ENCODE measurements around the gene KAZN. TPM values are rescaled to one million over a fixed set of nuclear protein-coding genes. Genes with fewer than 3 reads are reported as not detected.

Gene KAZN
- total RNA-seq, 1 donor from 2014 or later, result 9.4 TPM

GRCh38 chr1:15110128-15110866 lies 511.8 kb downstream of the KAZN start:
- H3K4me3 ChIP-seq (ENCODE audit: insufficient read depth, low read depth, low read length), result no peak overlapping the region
- H4K20me1 ChIP-seq (ENCODE audit: insufficient read depth, low read length), result no peaks in the 10 kb centered on the region
- H3K9me3 ChIP-seq (ENCODE audit: insufficient read depth, low read depth, low read length), result no peaks in the 10 kb centered on the region
- no peak overlapping the region for H3K4me2 ChIP-seq (ENCODE audit: low read length)
- H3K36me3 Mint-ChIP-seq (ENCODE audit: low read depth, unreplicated experiment), result no peaks in the 10 kb centered on the region
- H3K27ac ChIP-seq (ENCODE audit: low read depth, low read length), result no peak overlapping the region
- no peaks in the 10 kb centered on the region for H3K27me3 ChIP-seq (ENCODE audit: insufficient read depth, low read length)
- H3K4me1 ChIP-seq (ENCODE audit: insufficient read depth, low read length), result no peaks in the 10 kb centered on the region
- H3K4me1 Mint-ChIP-seq (ENCODE audit: low read depth, unreplicated experiment), result no peaks in the 10 kb centered on the region
- no peak for TF ChIP-seq EZH2 (IDR thresholded peaks at IDR 0.05; ENCODE audit: insufficient read depth, low read length)
- TF ChIP-seq, protein P1, sequence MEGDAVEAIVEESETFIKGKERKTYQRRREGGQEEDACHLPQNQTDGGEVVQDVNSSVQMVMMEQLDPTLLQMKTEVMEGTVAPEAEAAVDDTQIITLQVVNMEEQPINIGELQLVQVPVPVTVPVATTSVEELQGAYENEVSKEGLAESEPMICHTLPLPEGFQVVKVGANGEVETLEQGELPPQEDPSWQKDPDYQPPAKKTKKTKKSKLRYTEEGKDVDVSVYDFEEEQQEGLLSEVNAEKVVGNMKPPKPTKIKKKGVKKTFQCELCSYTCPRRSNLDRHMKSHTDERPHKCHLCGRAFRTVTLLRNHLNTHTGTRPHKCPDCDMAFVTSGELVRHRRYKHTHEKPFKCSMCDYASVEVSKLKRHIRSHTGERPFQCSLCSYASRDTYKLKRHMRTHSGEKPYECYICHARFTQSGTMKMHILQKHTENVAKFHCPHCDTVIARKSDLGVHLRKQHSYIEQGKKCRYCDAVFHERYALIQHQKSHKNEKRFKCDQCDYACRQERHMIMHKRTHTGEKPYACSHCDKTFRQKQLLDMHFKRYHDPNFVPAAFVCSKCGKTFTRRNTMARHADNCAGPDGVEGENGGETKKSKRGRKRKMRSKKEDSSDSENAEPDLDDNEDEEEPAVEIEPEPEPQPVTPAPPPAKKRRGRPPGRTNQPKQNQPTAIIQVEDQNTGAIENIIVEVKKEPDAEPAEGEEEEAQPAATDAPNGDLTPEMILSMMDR (IDR thresholded peaks at IDR 0.05; ENCODE audit: insufficient read depth, low read depth, low read length), result no peak
- no peaks in the 10 kb centered on the region for H3K79me2 ChIP-seq (ENCODE audit: insufficient read depth, low read length)
- no peak overlapping the region for H3K4me3 Mint-ChIP-seq (ENCODE audit: unreplicated experiment)
- DNase-seq (ENCODE audit: low read depth) (no peak), FAIRE-seq (no peak)
- H2AFZ ChIP-seq (ENCODE audit: low read depth, low read length), result no peak overlapping the region
- H3K27ac Mint-ChIP-seq (ENCODE audit: unreplicated experiment), result no peak overlapping the region
- no peaks in the 10 kb centered on the region for H3K36me3 ChIP-seq (ENCODE audit: insufficient read depth, low read length)
- no peak overlapping the region for H3K9ac ChIP-seq (ENCODE audit: low read length)
- H3K27me3 Mint-ChIP-seq (ENCODE audit: low read depth, unreplicated experiment), result peaks cover 21% of the 10 kb centered on the region
- H3K9me3 Mint-ChIP-seq (ENCODE audit: unreplicated experiment), result peaks cover 2% of the 10 kb centered on the region

DNA sequence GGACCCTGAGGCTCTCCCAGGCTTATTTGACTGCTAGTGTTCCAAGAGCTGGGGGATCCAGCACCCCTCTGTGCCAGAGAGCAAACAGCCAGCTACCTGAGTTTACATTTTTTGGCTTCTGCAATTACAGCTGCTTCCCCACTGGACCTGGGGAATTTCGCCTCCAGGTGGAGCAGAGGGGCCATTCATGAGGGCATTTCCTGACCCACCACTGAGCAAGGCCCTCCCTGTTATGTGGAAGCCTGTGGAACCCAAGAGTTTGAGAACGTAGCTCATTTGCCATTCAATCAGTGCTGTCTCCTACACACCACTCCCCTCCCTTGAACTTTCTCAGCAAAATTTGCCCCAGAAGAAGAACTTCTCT lies 512.4 kb downstream of the KAZN start:
- Mint-ChIP-seq H3K4me3 (ENCODE audit: unreplicated experiment) (no peak overlapping the region), H3K36me3 (ENCODE audit: low read depth, unreplicated experiment) (no peaks in the 10 kb centered on the region), H3K9me3 (ENCODE audit: unreplicated experiment) (peaks cover 2% of the 10 kb centered on the region), H3K27ac (ENCODE audit: unreplicated experiment) (no peak overlapping the region), H3K27me3 (ENCODE audit: low read depth, unreplicated experiment) (peaks cover 23% of the 10 kb centered on the region), H3K4me1 (ENCODE audit: low read depth, unreplicated experiment) (no peaks in the 10 kb centered on the region)
- Histone ChIP-seq H3K9me3 (ENCODE audit: insufficient read depth, low read depth, low read length) (no peaks in the 10 kb centered on the region), H3K4me3 (ENCODE audit: insufficient read depth, low read depth, low read length) (no peak overlapping the region), H2AFZ (ENCODE audit: low read depth, low read length) (no peak overlapping the region), H3K27ac (ENCODE audit: low read depth, low read length) (no peak overlapping the region), H3K4me1 (ENCODE audit: insufficient read depth, low read length) (no peaks in the 10 kb centered on the region), H3K9ac (ENCODE audit: low read length) (no peak overlapping the region), H3K36me3 (ENCODE audit: insufficient read depth, low read length) (no peaks in the 10 kb centered on the region), H4K20me1 (ENCODE audit: insufficient read depth, low read length) (no peaks in the 10 kb centered on the region), H3K79me2 (ENCODE audit: insufficient read depth, low read length) (no peaks in the 10 kb centered on the region), H3K4me2 (ENCODE audit: low read length) (no peak overlapping the region), H3K27me3 (ENCODE audit: insufficient read depth, low read length) (peaks cover 1% of the 10 kb centered on the region)
- DNase-seq (ENCODE audit: low read depth), result no peak
- FAIRE-seq, result no peak
- TF ChIP-seq, protein P1 (IDR thresholded peaks at IDR 0.05; ENCODE audit: insufficient read depth, low read depth, low read length), result no peak
- no peak for TF ChIP-seq EZH2 (IDR thresholded peaks at IDR 0.05; ENCODE audit: insufficient read depth, low read length)

DNA sequence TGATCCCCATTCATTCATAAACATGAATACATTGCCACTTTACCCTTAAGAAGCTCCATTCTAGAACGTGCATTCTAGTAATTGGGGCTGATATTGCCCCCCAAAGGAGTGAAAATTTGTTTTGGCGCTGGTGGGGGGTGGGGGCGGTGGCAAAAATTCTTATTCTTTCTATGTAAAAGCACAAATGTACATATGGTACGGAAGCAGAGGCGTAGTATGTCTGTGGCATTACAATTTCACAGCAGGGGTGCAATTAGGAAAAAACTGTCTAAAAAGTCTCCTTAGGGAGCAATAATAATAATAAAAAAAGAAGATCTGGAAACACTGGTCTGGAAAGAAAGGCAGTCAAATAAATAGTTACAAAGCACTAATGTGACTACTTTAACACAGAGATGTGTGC lies 514.7 kb downstream of the KAZN start:
- H3K27me3 ChIP-seq (ENCODE audit: insufficient read depth, low read length), result peaks cover 3% of the 10 kb centered on the region
- H3K27ac Mint-ChIP-seq (ENCODE audit: unreplicated experiment), result no peak overlapping the region
- H3K9ac ChIP-seq (ENCODE audit: low read length), result no peak overlapping the region
- no peak overlapping the region for H3K4me3 Mint-ChIP-seq (ENCODE audit: unreplicated experiment)
- no peaks in the 10 kb centered on the region for H4K20me1 ChIP-seq (ENCODE audit: insufficient read depth, low read length)
- H3K4me3 ChIP-seq (ENCODE audit: insufficient read depth, low read depth, low read length), result no peak overlapping the region
- no peaks in the 10 kb centered on the region for H3K79me2 ChIP-seq (ENCODE audit: insufficient read depth, low read length)
- H2AFZ ChIP-seq (ENCODE audit: low read depth, low read length), result no peak overlapping the region
- H3K27me3 Mint-ChIP-seq (ENCODE audit: low read depth, unreplicated experiment), result peaks cover 32% of the 10 kb centered on the region
- DNase-seq (ENCODE audit: low read depth) (no peak), FAIRE-seq (no peak)
- no peaks in the 10 kb centered on the region for H3K36me3 ChIP-seq (ENCODE audit: insufficient read depth, low read length)
- no peaks in the 10 kb centered on the region for H3K9me3 Mint-ChIP-seq (ENCODE audit: unreplicated experiment)
- no peaks in the 10 kb centered on the region for H3K4me1 Mint-ChIP-seq (ENCODE audit: low read depth, unreplicated experiment)
- TF ChIP-seq EZH2 (IDR thresholded peaks at IDR 0.05; ENCODE audit: insufficient read depth, low read length), result no peak
- TF ChIP-seq, protein P1 (IDR thresholded peaks at IDR 0.05; ENCODE audit: insufficient read depth, low read depth, low read length), result no peak
- no peaks in the 10 kb centered on the region for H3K9me3 ChIP-seq (ENCODE audit: insufficient read depth, low read depth, low read length)
- no peak overlapping the region for H3K4me2 ChIP-seq (ENCODE audit: low read length)
- H3K36me3 Mint-ChIP-seq (ENCODE audit: low read depth, unreplicated experiment), result no peaks in the 10 kb centered on the region
- H3K4me1 ChIP-seq (ENCODE audit: insufficient read depth, low read length), result no peaks in the 10 kb centered on the region
- H3K27ac ChIP-seq (ENCODE audit: low read depth, low read length), result no peak overlapping the region
